ENCODE data around the gene GHRL.
A peak's percentile ranks its signal among the peaks of the same experiment; 100 is the strongest.
"Not testable (repeated sequence)": the region's sequence is repeated elsewhere in the genome, so short reads cannot be mapped to it uniquely, and the experiment has no call there.

The GHRL gene

DNA sequence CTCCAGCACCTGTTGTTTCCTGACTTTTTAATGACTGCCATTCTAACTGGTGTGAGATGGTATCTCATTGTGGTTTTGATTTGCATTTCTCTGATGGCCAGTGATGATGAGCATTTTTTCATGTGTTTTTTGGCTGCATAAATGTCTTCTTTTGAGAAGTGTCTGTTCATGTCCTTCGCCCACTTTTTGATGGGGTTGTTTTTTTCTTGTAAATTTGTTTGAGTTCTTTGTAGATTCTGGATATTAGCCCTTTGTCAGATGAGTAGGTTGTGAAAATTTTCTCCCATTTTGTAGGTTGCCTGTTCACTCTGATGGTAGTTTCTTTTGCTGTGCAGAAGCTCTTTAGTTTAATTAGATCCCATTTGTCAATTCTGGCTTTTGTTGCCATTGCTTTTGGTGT lies 5.3 kb upstream of the GHRL start:
- DNase-seq (ENCODE audit: low read depth) = not testable (repeated sequence)

DNA sequence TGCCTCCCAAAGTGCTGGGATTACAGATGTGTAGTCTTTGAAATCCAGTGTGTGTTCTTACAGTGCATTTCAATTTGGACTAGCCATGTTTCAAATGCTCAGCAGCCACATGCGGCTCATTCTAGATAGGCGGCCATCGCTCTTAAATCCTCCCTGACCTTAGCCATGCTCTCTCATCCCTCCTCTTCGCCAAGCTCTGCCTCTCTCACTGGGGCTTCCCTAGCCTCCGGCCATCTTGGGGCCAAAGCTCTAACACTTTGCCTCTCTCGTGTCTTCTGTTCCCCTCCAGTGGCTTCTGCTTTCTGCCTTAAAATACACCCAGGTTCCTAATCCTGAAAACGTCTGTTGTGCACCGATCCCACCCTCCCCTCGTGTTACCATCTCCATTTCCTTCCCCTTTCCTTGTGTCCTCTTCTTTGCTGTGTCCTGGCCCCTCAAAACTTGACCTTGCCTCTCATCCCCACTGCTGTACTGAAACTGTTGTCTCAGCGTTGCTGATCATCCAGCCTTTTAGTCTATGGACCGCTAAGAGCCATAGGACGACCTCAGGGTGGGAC lies 1.4 kb upstream of the GHRL start:
- no peak for DNase-seq (ENCODE audit: low read depth)

DNA sequence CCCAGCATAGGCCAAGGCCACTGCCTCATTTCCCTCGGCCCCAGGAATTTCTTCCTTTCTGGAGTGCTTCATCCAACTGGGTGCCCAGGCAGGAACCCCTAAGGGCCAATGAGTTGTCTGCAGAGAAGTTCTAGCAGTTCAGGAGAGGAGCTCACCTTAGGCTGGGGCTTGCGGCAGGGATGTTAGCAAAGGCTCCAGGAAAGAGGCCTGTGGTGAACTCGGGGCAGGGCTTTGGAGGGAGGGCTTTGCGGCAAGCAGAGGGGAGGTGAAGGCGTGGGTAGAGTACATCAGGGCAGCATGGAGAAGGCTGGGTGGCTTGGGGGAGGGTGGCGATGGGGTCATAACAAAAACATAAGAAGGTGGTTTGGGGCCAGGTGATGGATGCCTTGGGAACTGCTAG lies 1.1 kb downstream of the GHRL start:
- DNase-seq (ENCODE audit: low read depth) = no peak

DNA sequence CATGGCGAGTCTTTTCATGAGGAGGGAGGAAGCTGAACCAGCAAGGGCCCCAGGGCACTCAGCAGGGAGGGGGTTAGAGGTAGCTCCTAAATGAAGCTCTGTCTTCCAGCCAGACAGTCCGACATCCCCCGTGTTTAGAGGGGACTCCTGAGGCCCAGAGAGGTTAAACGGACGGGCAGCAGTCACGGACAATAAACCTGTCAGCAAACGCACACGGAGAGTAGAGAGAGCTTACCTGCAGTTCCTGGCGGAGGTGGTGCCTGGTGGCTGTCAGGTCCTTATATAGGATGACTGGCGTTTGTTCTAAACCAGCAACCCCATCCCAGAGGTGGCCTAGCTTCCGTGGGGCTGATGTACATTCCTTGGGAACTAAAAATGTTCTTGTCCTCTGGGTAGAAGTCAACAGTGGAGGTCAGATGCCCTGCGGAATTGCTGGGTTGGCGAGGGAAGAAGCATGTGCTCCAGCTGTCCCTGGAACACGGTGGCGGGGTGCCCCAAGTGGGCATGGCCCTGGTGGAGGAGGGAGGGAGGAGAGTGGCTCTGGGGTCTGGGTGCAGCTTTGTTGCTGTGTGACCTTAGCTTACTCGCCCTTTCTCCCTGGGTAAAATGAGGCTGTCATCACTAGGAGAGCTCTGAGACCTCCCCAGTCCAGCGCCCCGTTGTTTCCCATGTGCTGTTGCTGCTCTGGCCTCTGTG lies 2.1 kb downstream of the GHRL start:
- DNase-seq (ENCODE audit: low read depth) = no peak

DNA sequence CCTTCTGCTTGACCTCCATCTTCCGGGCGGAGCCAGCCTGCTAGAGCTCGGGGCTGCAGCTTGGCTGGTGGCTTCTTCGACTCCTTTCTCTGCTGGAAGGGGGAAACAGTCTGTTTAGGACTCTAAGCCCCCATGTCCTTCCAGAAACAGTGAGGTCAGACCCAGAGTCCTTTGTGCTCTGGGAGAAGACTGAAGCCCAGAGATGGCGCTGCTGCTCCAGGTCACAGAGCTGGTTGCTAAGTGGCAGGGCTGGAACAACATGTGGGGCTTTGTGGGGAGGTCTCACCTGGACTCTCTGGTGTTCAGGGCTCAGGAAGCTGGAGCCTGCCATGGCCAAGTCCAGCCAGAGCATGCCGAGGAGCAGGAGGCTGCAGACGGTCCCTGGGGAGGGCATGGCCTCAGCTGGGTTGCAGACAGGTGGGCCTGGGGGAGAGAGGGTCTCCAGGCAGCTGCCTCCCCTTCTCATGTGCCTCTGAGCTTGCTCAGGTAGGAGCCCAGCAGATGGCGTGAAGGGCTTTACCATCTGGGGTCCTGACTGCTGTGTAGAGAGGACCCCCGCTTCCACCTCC lies 2.9 kb downstream of the GHRL start:
- no peak for DNase-seq (ENCODE audit: low read depth)

DNA sequence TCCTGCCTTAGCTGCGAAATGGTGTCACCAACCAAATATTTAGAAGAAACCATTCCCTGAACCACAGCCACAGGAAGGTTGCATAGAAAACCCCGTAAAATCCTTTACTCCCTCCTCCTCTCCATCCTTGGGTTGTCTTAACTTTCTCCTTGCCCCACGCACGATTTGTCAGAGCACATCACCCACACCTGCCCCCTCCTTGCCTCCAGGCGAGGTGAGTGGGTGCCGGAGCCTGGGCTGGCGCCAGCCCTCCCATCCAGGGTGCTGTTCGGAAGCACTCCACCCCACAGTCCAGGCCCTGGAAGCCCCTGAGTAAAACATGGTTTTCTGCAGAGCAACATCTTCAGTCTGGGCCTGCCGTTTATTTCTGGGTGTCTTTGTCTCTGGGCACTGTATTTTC lies 3.7 kb downstream of the GHRL start:
- no peak for DNase-seq (ENCODE audit: low read depth)

DNA sequence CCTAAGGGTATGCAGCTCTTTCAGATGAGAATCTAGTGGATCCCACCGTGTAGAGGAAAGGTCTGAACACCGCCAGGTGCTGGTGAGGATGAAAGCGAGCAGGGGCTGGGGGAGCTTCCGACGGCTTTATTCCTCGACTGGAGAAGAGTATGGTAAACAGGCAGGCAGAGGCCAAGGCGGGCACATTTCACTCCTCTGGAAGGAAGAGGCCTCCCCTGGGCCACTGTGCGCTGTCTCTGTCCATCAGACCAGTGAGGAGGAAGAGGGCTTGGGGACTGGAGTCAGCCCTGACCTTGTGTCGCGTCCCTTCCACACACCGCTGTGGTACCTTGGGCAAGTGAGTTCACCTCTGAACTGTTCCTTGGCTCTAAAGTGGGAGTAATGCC lies 4.2 kb downstream of the GHRL start:
- DNase-seq (ENCODE audit: low read depth) = no peak

DNA sequence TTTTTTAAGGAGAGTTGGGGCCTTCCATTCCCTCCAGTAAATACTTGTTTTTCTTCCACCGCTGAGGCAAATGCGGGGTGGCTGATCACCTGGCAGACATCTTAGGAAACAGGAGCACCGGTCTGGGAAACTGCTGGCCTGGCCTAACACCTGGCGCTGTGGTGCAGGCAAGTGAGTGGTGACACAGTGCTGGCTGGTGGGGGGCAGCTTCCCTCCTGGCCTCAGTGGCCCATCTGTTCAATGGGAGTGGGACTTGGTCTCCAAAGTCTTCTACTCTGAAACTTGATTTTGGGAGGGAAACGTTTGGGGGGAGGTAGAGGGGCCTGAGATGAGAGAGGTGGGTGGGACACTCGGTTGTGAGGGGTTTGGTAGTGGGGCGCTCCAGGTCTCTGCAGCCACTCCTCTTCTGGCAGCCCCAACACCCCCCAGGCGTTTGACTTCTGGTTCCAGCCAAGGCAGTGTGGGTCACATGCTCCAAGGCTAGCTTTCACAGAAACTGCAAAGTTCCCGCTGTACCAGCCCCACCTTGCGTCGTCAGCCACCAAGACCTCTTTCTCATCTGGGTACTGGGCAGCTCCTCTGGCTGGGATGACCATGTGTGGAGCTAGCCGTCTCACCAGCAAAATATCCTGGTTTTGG lies 4.7 kb downstream of the GHRL start:
- DNase-seq (ENCODE audit: low read depth) = no peak

DNA sequence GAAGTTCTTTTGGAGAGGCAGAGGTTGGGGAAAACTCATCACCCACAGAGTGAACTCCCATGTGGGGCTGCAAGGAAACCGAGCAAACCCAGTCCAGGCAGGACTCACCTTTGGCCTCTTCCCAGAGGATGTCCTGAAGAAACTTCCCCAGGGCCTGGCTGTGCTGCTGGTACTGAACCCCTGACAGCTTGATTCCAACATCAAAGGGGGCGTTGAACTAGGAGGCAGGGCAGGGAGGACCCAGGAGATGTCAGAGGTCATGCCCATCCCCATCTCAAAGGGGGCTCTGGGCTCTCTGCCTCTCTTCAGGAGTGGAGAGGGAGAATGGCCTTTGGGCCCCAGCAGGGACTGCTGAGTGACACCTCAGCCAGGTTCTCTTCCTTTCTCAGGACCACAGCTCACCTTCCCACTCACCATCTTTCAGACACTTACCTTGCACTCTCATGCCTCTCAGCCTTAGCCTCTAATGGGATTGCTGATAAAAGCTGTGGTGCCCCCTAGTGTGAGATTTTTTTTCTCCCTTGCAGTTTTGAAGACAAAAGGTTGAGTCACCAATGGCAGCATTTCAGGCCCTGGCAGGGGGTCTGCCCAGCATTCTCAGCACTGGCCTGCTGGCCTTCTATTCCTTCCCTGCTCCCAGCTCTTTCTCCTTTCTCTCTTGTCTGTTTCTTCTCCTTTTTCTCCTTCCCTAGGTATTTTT lies 6.0 kb downstream of the GHRL start:
- peak; percentile 18 for DNase-seq (ENCODE audit: low read depth)

DNA sequence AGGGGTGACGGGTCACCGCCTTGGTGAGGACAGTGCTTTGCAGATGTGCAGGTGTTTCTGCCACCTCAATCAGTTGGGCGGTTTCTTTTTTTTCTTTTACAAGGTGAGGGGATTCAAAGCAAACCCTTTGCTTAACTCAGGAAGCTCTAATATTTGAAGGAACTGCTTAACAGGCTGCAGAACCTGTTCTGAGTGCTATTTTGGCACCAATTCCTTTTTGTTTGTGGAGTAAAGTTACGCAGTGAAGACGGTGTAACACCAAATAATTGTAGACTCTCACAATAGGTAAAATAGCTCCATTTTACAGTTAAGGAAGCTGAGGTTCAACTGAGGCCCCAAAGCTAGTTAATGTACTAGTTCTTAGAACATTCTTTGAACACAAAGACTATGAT lies 6.6 kb downstream of the GHRL start:
- no peak for DNase-seq (ENCODE audit: low read depth)

DNA sequence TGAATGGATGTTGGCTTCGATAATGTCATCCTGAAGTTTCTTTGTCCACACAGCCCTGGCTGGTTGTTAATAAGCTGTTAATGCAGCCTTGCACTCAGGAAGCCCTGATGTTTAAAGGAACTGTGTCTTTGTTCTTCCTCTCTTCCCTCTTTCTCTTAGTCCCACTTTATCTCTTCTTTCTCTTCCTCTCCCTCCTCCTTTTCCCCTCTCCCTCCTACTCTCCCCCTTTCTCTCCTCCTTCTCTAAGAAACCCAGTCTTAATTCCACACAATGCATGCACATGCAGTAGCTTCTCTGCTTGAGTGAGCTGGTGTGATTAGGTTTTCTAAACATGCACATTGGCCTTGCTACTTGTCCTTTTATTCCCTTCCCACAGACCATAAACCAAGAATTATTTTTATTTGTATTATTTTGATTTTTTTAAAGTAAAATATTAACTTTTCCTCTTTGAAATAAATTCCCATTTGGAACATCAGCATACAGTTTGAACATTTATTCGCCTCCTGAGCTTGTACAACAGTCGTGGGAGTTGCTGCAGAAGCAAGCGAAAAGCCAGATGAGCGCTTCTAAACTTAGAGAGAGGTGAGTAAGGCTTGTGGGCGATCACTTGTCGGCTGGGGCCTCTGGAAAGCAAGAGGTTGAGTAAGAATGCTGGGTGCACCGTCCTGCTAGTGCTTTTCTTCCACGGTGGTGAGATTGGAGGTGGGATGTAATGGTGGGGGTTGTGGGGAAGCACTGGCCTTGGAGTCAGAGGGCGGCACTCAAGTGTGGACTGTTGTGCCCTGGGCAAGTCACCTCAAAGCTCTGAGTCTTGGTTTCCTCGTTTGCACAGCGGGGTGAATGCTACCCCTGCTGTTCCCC lies 7.2 kb downstream of the GHRL start:
- DNase-seq (ENCODE audit: low read depth) = no peak

DNA sequence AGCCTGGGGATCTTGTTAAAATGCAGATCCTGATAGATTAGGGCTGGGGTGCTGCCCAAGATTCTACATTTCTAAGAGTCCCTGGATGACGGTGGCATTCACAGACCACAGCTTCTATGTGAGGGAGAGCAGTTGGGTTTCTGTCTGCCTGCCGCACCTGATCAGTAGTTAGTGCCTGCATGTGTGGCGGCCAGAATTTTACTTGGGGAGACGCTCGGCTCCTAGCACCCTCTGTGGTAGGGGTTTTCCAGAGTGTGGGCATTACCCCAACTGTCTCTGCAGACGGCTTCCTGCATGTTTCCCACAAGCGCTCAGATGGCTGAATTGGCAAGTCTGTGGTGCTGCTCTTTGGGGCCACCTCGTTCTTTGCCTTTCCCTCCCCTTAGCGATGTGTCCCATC lies 8.3 kb downstream of the GHRL start:
- no peak for DNase-seq (ENCODE audit: low read depth)

DNA sequence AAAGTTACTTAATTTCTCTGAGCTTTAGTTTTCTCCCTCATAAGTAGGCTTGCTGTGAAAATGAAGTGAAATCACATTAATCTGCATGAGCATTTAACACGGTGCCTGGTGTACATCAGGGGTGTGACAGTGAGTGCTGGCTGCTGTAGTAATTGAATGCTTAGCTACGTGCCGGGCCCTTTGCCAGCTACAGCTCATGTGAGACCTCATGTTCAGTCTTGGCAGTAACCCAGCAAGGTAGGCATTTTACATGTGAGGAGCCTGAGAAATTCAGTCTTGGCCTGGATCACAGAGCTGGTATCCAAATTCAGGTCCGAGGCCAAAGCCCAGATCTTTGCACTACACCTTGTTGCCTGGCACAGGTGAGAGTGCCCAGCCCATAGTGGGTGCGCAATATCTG lies 9.1 kb downstream of the GHRL start:
- DNase-seq (ENCODE audit: low read depth) = no peak

DNA sequence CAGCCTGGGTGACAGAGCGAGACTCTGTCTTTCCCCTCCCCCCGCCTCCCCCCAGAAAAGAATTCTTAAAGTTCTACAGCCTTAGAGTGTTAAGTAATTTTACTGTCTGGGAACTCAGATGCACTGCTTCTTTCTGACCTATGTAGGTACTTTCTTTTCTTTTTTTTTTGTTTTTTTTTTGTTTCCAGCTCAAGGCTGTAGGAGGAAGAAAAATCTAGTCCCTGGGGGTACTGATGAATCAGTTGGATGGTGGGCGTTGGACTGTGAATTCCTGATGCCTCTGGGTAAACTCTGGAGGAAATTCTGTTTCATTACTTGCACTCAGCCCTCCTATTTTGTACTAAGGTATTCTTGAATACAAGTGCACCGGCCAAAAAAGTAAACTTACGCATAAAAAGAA lies 10.8 kb downstream of the GHRL start:
- DNase-seq (ENCODE audit: low read depth) = no peak

DNA sequence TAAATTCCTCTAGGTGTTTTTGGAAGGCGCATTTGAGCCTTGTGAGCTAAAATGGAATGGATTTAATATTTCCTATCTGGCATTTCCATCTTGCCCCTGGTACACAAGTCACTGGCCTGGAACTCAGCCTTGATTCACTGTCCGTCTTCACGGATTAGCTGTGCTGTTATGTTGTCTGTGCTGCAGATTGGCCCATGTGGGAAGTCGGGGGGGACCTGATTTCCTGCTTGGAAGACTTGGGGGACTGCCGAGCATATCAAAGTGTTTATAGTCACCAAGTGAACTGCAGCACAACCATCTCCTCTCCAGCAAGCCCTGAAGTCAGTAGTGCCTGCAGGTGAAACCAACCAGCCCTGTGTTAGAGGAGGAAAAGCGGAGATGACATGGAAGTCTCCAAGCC lies 12.2 kb downstream of the GHRL start:
- no peak for DNase-seq (ENCODE audit: low read depth)

DNA sequence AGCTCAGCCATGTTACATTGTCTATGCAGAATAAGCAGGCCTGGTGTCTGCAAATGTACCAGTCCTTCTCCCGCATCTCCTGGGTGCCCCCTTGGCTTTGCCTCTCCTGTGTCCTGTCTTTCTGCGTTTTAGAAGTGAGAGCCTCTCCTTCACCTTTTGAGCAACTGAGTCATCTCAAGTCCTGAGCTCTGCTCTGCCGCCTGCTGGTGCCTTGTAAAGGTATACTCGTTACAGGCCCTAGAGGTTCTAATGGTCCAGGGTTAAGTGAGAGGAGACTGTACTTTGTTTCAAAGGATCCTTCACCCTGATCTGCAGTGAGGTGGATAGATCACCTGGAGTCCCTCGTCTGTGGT lies 12.6 kb downstream of the GHRL start:
- DNase-seq (ENCODE audit: low read depth) = no peak

DNA sequence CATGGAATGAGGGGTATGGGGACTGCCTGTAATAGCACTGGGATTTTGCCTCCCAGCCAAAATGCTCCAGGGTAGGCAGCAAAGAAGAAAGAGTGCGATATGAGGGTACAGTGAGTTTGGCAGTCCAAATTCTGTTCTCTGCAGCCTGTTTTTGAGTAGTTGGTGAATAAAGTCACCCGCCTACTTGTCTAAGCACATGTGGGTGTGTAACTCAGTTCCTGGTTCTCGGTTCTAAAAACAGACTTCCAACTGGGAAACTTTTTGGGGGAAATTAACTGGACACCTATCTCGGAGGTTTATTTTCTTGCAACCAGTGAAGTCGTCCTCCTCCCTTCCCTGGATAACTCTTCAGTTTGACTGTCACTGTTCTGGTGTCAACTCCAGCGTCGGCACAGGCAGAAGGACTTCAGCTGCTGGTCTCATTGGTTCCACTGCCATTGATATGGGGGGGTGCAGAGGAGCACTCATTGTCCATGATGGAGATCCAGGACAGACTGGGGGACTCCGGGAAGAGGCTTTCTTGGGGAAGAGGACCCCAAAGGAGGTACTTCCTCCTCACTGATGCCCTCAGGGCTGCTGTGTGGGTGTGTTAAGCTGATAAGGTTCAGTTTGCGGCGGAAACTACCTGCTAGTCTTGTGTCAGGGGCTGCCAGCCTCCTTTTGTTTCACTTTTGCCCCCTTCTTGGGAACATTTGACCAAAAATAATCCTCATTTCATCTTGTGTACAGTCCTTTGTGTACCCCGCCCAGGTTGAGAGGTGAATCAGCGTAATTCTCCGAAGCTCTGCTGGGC lies 13.2 kb downstream of the GHRL start:
- DNase-seq (ENCODE audit: low read depth) = no peak

DNA sequence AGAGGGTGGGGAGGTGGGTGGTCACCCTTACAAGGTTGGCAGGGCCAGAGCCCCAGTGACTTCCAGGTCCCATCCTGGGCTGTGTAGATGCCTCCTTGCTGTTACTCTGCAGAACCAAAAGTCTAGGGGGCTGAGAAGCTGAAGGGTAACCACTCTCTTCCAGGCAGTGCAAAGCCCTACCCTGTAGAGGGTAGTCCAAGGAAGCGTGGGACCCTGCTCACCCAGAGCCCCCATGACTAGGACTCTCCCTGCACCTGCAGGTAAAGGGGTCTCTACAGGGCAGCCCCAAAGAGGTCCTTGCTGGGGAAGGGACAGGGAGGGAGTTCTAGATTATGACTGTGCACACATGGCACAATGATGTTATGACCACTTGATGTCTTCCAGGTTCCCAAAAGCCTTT lies 14.2 kb downstream of the GHRL start:
- no peak for DNase-seq (ENCODE audit: low read depth)

DNA sequence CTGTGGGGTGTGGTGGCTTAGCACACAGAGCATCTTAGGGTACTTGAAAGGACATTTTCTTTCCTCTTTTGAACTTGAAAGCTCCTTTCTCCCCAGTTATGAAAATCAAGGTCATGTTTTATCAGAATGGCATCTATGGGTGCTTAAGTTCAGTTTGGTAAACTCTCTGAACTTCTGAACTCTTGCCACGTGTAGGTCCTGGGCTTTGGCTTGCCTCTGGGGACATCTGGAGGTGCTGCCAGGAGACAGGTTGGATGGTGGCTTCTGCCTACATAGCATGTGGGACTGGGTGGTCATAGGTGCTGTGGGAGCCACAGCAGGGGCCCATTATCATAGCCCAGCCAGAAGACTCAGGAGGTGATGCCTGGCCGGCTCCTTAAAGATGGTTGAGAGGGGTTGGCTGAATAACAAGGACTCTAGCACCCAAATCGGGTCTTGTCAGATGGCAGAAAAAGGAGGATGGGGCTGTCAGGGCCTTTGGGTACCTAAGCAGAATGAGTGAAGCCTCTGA lies 15.6 kb downstream of the GHRL start:
- DNase-seq (ENCODE audit: low read depth) = no peak

DNA sequence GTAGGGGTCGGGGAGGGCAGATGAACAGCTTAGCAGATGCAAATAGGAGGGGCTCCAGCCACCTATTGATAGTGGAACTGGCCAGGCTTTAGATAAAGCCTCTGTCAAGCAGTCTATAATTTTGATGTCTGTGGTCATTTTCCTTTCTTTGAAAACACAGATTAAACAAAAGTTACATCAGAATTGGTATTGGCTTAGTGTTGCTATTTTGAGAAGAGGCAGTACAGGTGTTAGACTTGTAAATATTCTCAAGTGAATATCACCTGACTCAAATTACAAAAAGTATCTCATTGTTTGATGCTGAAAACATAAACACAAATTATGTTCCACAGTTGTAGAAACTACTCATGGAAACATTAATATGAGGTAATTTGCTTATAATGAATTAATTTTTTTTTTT lies 18.1 kb downstream of the GHRL start:
- DNase-seq (ENCODE audit: low read depth) = no peak

DNA sequence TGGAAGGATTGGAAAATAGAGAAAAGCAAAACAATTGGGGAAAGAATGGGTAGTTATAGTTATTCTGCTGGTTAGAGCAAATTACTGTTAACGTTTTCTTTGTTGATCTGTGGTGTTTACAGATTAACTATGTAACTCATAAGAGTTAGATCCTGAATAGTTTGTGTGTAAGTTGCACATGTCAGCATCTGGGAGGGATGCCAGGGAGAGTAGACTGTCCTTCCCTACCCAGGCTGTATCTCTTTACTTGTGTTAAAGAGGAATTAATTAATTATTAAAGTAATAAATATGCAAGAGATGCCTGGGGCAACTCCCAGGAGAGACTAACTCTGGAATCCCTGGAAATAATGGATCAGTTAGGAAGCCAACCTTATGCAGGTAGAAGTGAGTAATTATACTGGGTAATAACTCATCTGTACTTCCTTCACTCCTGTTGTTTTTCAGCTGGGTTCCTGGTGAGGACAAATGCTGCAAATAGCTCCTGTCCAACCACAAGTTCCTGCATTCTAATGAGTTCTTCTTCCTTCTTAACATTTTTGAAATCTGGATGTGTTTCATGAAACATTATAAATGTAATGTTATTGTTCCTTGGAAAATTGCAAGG lies 18.9 kb downstream of the GHRL start:
- no peak for DNase-seq (ENCODE audit: low read depth)
